Stomach (tissue), 4 donors: ENCODE results near the gene YEATS4.

ENCODE experiments used
- CTCF ChIP-seq, 7 experiments: fragments of 450-650 bp in 4 of 7; fragments of 200-600 bp in 3 of 7; sonication (generic) in 3 of 7; IDR thresholded peaks; one replicate each; pipeline ENCODE4 v1.5.1; 2016 to 2019; ENCODE audit warnings: antibody characterized with exemption in 7 of 7, control low read depth in 2 of 7, mild to moderate bottlenecking in 1 of 7
- EP300 ChIP-seq: sonication (generic); formaldehyde crosslinking; IDR thresholded peaks from one replicate; pipeline ENCODE4 v1.6.1; 2017; ENCODE audit warnings: antibody characterized with exemption
- POLR2A ChIP-seq, 4 donors: fragments of 450-650 bp; IDR thresholded peaks; one replicate each; pipeline ENCODE4 v1.6.1; 2016; ENCODE audit warnings: antibody characterized with exemption in 4 of 4, control low read depth in 2 of 4, mild to moderate bottlenecking in 1 of 4, moderate library complexity in 1 of 4
- POLR2AphosphoS5 ChIP-seq, 3 donors: sonication (generic); formaldehyde crosslinking; IDR thresholded peaks; one replicate each; pipeline ENCODE4 v1.6.1; 2016; ENCODE audit warnings: antibody characterized with exemption in 3 of 3

- TF ChIP-seq CTCF (IDR thresholded peaks at IDR 0.05) (no peak), POLR2A (IDR thresholded peaks at IDR 0.05) (no peak), POLR2AphosphoS5 (IDR thresholded peaks at IDR 0.05) (no peak), EP300 (no peak)
Measured at GRCh38 chr12:69397978-69398377, 38.4 kb downstream of the YEATS4 start.
